HG02885 (cell line): ENCODE measurements around the gene LAG3.

ENCODE experiments used
- ATAC-seq: cut with Tn5 transposase; IDR thresholded peaks from one replicate; pipeline ENCODE4 v1.9.1; 2021; ENCODE audit warnings: mild to moderate bottlenecking; ENCODE audit not compliant: unreplicated experiment, poor library complexity

Gene LAG3

GRCh38 chr12:6771091-6771495 lies 1.2 kb upstream of the LAG3 start:
- no peak for ATAC-seq

- no peak for ATAC-seq
Measured at GRCh38 chr12:6771509-6772330, 600 bp upstream of the LAG3 start.

GRCh38 chr12:6772726-6773589 lies 638 bp downstream of the LAG3 start:
- ATAC-seq = no peak

GRCh38 chr12:6773590-6774351 lies 1.5 kb downstream of the LAG3 start:
- ATAC-seq = no peak

GRCh38 chr12:6774499-6775062 lies 2.3 kb downstream of the LAG3 start:
- ATAC-seq = no peak

GRCh38 chr12:6775185-6776174 lies 3.2 kb downstream of the LAG3 start:
- no peak for ATAC-seq

- no peak for ATAC-seq
Measured at GRCh38 chr12:6777386-6777785, 5.1 kb downstream of the LAG3 start.

- ATAC-seq = no peak
Measured at GRCh38 chr12:6778217-6778573, 5.9 kb downstream of the LAG3 start.

- ATAC-seq = peak; percentile 87
Measured at GRCh38 chr12:6778574-6779550, 6.5 kb downstream of the LAG3 start.

GRCh38 chr12:6779708-6780432 lies 7.5 kb downstream of the LAG3 start:
- ATAC-seq = no peak

- no peak for ATAC-seq
Measured at GRCh38 chr12:6780573-6780972, 8.3 kb downstream of the LAG3 start.

- no peak for ATAC-seq
Measured at GRCh38 chr12:6782119-6782518, 9.8 kb downstream of the LAG3 start.

- ATAC-seq = no peak
Measured at GRCh38 chr12:6782850-6783566, 10.7 kb downstream of the LAG3 start.

- ATAC-seq = no peak
Measured at GRCh38 chr12:6783828-6784227, 11.5 kb downstream of the LAG3 start.

- ATAC-seq = no peak
Measured at GRCh38 chr12:6784296-6784695, 12.0 kb downstream of the LAG3 start.

GRCh38 chr12:6784761-6785160 lies 12.4 kb downstream of the LAG3 start:
- no peak for ATAC-seq
